GM12892 (cell line): ENCODE results near the gene FMOD.
"Not testable (repeated sequence)": the region's sequence is repeated elsewhere in the genome, so short reads cannot be mapped to it uniquely, and the experiment has no call there.

Source experiments
- DNase-seq: peaks from one replicate; pipeline ENCODE4 v3.0.0; 2011; ENCODE audit not compliant: insufficient read length
- FAIRE-seq: peaks from 2 replicates; lab custom pipeline; 2011; peaks lifted over from hg19 to GRCh38; lab: Jason Lieb, UNC
- POLR2A ChIP-seq: IDR thresholded peaks from 2 replicates; pipeline ENCODE4 v1.6.1; 2011; ENCODE audit warnings: low read depth, low read length, control low read depth
- POLR2AphosphoS5 ChIP-seq: IDR thresholded peaks from 2 replicates; pipeline ENCODE4 v1.6.1; 2011; ENCODE audit warnings: low read depth, low read length, control low read depth
- TAF1 ChIP-seq: IDR thresholded peaks from 2 replicates; pipeline ENCODE4 v1.6.1; 2011; ENCODE audit warnings: low read depth, mild to moderate bottlenecking, control low read depth, low read length, borderline replicate concordance

Gene FMOD

GRCh38 chr1:203307641-203308126 lies 43.2 kb downstream of the FMOD start:
- TF ChIP-seq POLR2AphosphoS5 (no peak), POLR2A (no peak), TAF1 (no peak)
- DNase-seq (no peak), FAIRE-seq (no peak)

GRCh38 chr1:203306965-203307541 lies 43.9 kb downstream of the FMOD start:
- TF ChIP-seq TAF1 (no peak), POLR2AphosphoS5 (0 out of 2 replicates have a peak, but pooled peaks have one; percentile 7), POLR2A (peak; percentile 62; the same call in 1 of the 2 replicates)
- DNase-seq (no peak), FAIRE-seq (no peak)

GRCh38 chr1:203306089-203306964 lies 44.6 kb downstream of the FMOD start:
- DNase-seq (no peak), FAIRE-seq (no peak)
- no peak for TF ChIP-seq TAF1
- peak; percentile 53; the same call in 1 of the 2 replicates for TF ChIP-seq POLR2AphosphoS5

GRCh38 chr1:203305809-203306088 lies 45.2 kb downstream of the FMOD start:
- FAIRE-seq = no peak
- DNase-seq = no peak
- TF ChIP-seq POLR2AphosphoS5 = no peak; the same call in 1 of the 2 replicates
- no peak for TF ChIP-seq POLR2A
- TF ChIP-seq TAF1 = no peak

GRCh38 chr1:203304919-203305808 lies 45.8 kb downstream of the FMOD start, which contains the start of gene BTG2:
Gene BTG2, plus strand, starts transcription at chr1:203305519. Its CDS starts 88 bp downstream, at chr1:203305607.
- DNase-seq = peak; percentile 95
- FAIRE-seq = peak; percentile 74
- peak; percentile 76 for TF ChIP-seq TAF1
- peak; percentile 99 for TF ChIP-seq POLR2A
- peak; percentile 99 for TF ChIP-seq POLR2AphosphoS5

- FAIRE-seq = no peak
- TF ChIP-seq TAF1 = no peak
- 0 out of 2 replicates have a peak, but pooled peaks have one; percentile 7 for TF ChIP-seq POLR2AphosphoS5
- DNase-seq = no peak
Measured at GRCh38 chr1:203304391-203304918, 46.5 kb downstream of the FMOD start.

- no peak for FAIRE-seq
- no peak for TF ChIP-seq TAF1
- no peak for TF ChIP-seq POLR2A
- no peak for TF ChIP-seq POLR2AphosphoS5
- DNase-seq = no peak
Measured at GRCh38 chr1:203302894-203303293, 48.0 kb downstream of the FMOD start.

- no peak for DNase-seq
- no peak for FAIRE-seq
- TF ChIP-seq POLR2AphosphoS5 (no peak), POLR2A (no peak), TAF1 (no peak)
Measured at GRCh38 chr1:203302456-203302855, 48.5 kb downstream of the FMOD start.

- TF ChIP-seq TAF1 (no peak), POLR2AphosphoS5 (no peak), POLR2A (no peak)
- FAIRE-seq (no peak), DNase-seq (no peak)
Measured at GRCh38 chr1:203301331-203301668, 49.6 kb downstream of the FMOD start.

- FAIRE-seq (peak; percentile 78), DNase-seq (no peak)
- TF ChIP-seq TAF1 = no peak
- peak; percentile 32; the same call in 1 of the 2 replicates for TF ChIP-seq POLR2A
Measured at GRCh38 chr1:203300441-203301330, 50.2 kb downstream of the FMOD start.

- not testable (repeated sequence) for DNase-seq
- FAIRE-seq = peak; percentile 30
Measured at GRCh38 chr1:203299719-203300429, 51.0 kb downstream of the FMOD start.
